NCI-H345 treated with DMSO at 0.1 percent for 48 hours (cell line): ENCODE measurements around the gene IRF4.

Experiments used
- DNase-seq: peaks from one replicate; lab custom pipeline; 2025; ENCODE audit not compliant: unreplicated experiment; lab: John Stamatoyannopoulos, UW

Gene IRF4

DNA sequence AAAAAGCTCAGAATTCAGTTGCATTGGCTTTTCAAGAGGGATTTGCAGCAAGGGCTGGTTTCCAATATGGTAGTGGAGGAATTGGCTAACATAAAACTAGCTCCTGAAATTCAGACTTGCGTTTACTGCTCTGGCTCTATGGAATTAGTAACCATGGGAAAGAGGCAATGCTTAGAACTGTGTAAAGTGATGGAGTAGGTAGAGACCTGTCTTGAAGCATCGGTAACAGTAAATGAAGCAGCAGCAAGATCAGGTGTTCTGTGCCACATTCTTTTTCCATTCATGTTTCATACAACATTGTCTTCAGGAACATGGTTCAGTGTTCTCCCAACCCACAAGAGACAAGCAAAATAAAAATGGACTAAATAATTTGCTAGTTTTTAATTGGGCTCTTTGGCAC lies 6.5 kb downstream of the IRF4 start:
- no peak for DNase-seq

DNA sequence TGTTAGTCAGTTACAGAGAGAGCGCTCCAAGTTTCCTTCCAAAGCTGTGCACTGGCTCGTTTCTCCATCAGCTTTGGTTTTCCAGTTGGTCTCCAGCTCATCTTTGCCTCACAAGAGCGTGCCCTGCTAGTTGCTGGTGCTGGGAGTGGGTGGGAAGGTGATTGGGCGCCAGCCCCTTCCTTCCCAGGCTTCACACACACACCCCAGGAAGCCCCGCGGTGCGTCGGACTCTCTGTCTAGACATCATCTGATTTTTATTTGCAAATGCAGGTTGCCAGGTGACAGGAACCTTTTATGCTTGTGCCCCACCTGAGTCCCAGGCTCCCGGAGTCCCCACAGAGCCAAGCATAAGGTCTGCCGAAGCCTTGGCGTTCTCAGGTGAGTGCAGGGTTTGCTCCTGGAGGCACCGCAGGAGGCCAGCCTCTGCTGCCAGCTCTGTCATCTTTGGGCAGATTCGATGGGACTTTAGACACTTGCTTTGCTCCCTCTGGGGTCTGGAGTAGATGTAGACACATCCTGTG lies 7.1 kb downstream of the IRF4 start:
- no peak for DNase-seq

DNA sequence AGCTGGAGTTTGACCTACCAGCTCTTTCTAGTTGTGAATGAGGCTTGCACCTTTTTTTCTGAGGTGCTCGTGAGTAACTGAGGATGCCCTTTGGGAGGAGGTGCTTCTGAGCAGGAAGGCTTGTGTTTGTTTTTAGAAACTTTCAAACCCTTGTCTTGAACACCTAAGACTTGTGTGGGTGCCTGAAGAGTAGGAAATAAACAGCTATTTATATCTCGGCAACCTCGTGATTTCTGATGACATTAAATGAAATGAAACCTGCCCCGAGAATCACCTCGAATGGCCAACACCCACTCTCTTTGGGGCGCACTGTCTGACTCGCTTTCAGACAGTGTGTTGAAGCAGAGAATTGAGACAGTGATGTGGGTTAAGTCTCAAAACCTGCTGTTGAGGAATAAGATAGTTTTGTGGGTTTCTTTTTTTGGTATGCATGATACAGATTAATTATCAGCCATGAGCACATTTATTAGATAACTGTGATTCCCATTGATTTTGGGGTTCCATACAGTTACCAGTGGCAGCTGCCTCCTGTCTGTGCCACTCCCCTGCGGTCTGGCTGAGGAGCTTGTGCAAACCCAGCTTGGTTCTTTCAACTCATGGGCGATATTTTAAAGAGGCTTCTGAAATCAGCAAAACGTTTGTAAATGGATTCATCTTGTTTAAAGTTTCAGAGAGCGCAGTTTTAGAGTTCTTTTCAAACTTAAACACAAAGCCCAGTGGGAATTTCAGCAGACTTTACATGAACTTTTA lies 8.4 kb downstream of the IRF4 start:
- DNase-seq = no peak

DNA sequence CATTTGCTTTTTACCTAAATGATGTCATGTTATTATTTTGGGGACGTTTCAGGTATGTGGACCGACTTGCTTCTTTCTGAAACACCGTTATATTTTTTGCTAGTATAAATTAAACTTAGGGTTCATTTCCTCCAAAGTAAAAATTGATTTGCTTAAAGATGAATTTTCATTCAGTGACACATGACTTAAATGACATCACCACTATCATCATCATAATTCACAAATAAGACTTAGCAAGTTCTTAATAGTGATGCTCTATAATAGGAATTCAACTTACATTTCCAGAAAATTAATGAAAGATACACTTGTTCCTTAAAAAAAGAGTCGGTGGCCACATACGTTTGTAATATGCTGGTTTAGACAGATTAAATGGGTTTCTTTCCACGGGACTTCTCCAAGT lies 9.3 kb downstream of the IRF4 start:
- no peak for DNase-seq

DNA sequence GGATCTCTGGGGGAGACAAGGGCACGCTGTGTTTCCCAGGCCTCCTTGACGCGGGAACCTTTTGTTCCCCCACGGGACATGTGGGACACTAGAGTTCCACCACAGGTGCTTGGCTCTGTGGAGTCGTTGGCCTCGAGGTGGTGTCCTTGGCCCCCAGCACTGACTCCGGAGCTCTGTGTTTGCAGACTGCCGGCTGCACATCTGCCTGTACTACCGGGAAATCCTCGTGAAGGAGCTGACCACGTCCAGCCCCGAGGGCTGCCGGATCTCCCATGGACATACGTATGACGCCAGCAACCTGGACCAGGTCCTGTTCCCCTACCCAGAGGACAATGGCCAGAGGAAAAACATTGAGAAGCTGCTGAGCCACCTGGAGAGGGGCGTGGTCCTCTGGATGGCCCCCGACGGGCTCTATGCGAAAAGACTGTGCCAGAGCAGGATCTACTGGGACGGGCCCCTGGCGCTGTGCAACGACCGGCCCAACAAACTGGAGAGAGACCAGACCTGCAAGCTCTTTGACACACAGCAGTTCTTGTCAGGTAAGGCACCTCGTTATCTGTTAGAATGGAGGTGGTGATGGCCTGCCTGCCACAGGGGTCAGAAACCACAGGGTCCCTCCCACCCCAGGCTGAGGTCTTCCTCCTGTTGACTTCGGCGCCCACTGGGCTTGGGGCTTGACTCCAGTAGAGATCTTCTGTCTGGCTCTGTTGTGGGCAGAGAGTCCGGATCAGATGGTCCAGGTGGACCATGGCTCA lies 9.9 kb downstream of the IRF4 start:
- DNase-seq = no peak

DNA sequence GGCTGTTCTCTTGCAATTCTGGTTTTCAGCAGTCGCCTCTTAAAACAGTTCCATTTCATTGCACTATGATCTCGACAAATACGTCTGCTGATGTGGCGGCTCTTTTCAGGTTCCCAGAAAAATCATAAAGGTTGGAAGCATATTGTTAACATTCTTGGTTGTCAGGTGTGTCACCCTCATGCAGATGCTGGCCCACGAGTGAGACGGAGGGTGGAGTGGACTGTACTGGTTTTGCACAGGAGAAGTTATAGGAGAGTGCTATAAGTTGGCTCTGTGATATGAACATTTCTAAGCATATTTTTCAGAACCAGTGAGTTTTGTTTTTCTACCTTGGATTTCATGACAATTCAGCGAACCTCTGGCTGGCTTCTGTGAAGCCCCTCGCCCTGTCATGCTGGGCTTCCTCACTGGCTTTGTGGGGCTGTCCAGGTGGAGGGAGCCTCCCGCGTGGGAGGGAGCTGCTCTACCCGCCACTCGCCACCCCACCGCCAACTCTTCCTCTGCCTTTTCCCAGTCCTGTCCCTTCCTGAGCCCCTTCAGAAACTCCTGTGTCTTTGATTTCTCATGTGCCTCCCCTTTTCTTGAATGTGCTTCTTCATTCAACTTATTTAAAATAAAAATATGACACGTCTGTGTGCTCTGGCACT lies 10.6 kb downstream of the IRF4 start:
- no peak for DNase-seq

DNA sequence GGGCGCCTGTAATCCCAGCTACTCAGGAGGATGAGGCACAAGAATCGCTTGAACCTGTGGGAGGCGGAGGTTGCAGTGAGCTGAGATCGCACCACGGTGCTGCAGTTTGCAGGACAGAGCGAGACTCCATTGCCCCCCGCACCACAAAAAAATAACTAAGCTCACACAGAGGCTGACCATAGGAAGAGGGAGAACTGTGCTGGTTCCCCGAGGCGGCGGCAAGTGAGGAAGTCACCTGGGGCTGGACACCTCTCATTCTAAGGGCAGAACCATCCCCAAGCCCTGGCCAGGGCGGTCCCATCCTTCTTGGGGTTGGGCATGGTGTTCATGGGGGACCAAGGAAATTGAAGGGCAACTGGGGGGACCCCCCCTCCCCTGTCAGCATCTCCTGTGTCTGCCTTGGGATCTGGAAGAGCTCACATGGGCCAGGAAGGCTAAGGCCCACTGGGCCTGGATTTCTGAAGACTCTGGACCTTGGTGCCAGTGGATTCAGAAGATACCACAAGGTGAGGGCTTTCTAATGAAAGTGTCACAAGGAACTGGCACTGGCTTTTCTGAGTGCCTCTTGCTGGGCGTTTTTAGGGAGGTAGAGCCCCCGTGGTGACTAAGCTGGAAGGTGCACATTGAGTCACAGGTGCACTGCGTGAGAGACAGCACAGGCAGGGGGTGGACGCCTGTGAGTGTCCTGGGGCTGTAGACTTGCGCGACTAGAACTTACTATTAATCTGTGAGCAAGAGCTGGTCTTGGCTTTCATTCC lies 11.5 kb downstream of the IRF4 start:
- DNase-seq = no peak

DNA sequence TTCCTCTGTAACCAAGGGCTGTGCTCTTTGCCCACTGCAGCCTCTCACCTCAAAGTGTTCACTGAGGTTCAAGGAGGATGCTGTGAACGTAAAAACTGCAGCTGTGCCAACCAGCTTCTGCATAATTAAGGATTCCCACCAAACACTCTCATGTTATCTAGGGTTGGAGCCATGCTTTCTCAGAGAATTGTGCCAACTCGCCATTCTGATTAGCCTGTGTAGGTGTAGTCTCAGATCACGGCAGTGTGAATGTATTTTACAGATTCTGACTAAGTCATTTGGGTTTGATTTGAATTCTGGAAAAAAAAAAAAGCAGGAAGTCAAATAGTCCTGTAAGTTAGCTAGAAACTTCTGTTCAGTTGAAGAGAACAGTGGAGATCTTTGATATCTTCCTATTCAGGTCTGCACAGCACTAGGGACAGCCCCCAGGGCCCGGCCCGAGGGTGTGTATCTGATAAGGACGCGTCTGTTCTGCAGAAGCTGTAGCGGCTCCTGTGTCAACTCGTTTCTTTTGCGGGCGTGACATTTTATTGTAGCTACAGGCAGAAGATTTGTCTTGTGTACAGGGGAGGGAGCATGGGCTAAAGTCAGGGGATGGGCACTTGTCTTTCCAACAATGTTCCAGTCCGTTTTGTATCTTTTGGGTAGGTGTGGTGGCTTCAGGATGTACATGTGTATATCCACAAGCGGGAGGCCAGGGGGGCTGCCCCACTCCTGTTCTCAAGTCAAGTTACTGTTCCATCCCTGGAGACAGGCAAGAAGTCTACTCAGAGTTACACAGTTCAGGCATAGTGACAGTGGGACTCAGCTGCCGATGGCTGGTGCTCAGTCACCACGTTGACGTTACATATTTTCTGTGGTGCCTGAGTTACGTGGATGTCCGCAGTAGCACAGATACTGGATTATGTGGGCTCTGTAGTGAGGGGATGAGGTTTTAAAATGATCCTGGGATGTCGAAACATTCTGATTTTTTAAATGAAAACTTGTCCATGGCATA lies 12.4 kb downstream of the IRF4 start:
- no peak for DNase-seq

DNA sequence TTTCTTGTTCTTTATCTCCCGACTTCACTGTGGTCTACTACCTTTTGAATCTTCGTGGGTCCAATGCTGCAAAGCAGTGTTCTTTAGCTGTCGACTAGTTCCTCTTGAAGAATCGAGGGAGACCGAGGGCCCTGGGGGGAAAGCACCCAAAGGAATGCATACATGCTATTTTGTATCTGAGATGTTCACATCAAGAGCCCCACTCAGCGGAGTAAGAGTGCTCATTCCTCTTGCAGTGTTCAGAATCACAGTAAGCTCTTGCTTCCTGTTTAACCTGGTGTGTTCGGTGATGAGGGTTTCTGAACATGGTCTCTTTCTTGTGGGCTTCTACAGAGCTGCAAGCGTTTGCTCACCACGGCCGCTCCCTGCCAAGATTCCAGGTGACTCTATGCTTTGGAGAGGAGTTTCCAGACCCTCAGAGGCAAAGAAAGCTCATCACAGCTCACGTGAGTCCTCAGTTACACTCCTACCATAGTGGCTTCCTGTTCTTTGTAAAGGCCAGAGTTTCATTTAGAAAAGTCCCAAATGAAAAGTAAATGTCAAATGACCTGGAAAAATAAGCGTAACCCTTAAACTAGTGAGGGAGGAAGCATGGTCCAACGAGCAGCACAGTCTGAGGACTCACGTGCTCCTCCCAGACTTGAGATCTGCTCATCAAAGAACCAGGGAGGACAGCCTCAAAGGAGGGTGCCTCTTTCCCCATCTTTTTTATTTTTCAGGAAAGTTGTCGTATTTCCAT lies 13.3 kb downstream of the IRF4 start:
- DNase-seq = no peak

DNA sequence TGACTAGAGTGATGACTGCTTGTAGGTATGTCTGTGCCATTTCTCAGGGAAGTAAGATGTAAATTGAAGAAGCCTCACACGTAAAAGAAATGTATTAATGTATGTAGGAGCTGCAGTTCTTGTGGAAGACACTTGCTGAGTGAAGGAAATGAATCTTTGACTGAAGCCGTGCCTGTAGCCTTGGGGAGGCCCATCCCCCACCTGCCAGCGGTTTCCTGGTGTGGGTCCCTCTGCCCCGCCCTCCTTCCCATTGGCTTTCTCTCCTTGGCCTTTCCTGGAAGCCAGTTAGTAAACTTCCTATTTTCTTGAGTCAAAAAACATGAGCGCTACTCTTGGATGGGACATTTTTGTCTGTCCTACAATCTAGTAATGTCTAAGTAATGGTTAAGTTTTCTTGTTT lies 16.6 kb downstream of the IRF4 start:
- DNase-seq = no peak

DNA sequence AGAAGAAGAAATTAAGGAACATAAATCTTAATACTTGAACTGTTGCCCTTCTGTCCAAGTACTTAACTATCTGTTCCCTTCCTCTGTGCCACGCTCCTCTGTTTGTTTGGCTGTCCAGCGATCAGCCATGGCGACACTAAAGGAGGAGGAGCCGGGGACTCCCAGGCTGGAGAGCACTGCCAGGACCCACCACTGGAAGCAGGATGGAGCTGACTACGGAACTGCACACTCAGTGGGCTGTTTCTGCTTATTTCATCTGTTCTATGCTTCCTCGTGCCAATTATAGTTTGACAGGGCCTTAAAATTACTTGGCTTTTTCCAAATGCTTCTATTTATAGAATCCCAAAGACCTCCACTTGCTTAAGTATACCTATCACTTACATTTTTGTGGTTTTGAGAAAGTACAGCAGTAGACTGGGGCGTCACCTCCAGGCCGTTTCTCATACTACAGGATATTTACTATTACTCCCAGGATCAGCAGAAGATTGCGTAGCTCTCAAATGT lies 17.1 kb downstream of the IRF4 start:
- no peak for DNase-seq

DNA sequence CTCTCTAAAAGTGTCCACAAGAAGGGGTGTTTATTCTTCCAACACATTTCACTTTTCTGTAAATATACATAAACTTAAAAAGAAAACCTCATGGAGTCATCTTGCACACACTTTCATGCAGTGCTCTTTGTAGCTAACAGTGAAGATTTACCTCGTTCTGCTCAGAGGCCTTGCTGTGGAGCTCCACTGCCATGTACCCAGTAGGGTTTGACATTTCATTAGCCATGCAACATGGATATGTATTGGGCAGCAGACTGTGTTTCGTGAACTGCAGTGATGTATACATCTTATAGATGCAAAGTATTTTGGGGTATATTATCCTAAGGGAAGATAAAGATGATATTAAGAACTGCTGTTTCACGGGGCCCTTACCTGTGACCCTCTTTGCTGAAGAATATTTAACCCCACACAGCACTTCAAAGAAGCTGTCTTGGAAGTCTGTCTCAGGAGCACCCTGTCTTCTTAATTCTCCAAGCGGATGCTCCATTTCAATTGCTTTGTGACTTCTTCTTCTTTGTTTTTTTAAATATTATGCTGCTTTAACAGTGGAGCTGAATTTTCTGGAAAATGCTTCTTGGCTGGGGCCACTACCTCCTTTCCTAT lies 17.9 kb downstream of the IRF4 start:
- no peak for DNase-seq

DNA sequence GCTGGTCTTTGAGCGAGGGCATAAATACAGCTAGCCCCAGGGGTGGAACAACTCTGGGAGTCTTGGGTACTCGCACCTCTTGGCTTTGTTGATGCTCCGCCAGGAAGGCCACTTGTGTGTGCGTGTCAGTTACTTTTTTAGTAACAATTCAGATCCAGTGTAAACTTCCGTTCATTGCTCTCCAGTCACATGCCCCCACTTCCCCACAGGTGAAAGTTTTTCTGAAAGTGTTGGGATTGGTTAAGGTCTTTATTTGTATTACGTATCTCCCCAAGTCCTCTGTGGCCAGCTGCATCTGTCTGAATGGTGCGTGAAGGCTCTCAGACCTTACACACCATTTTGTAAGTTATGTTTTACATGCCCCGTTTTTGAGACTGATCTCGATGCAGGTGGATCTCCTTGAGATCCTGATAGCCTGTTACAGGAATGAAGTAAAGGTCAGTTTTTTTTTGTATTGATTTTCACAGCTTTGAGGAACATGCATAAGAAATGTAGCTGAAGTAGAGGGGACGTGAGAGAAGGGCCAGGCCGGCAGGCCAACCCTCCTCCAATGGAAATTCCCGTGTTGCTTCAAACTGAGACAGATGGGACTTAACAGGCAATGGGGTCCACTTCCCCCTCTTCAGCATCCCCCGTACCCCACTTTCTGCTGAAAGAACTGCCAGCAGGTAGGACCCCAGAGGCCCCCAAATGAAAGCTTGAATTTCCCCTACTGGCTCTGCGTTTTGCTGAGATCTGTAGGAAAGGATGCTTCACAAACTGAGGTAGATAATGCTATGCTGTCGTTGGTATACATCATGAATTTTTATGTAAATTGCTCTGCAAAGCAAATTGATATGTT lies 19.2 kb downstream of the IRF4 start:
- no peak for DNase-seq

DNA sequence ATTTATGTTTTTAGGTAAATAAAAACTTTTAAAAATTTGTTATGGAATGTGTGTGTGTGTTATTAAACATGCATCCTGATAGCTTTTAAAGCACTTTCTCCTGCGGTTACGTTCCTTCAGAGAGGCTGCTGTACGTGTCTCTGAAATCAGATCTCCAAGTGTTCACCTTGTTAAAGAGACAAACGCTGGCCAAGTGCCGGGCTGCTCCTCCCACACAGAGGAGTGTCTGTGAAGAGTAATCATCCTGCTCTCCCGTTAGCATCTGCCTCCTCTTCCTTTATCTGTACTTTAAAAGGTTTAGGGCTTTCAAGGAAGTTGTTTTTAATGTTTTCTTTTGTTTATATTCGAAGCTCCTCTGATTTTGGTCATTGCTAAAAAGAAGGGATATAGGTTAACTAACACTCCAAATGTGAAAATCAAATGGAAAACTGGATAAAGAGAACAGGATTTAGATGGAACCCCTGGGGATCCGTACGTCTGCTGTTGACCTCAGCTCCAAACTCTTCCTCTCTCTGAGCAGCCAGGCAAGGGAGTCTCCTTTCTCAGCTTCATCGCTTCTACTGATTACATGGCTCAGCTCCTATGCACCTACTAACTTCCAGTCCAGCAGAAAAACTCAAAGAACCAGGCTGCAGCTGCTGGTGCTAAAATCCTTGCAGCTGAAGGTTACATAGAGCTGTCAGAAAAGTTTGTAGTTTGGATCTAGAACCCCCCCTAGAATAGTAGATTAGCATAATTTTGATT lies 20.0 kb downstream of the IRF4 start:
- DNase-seq = no peak

DNA sequence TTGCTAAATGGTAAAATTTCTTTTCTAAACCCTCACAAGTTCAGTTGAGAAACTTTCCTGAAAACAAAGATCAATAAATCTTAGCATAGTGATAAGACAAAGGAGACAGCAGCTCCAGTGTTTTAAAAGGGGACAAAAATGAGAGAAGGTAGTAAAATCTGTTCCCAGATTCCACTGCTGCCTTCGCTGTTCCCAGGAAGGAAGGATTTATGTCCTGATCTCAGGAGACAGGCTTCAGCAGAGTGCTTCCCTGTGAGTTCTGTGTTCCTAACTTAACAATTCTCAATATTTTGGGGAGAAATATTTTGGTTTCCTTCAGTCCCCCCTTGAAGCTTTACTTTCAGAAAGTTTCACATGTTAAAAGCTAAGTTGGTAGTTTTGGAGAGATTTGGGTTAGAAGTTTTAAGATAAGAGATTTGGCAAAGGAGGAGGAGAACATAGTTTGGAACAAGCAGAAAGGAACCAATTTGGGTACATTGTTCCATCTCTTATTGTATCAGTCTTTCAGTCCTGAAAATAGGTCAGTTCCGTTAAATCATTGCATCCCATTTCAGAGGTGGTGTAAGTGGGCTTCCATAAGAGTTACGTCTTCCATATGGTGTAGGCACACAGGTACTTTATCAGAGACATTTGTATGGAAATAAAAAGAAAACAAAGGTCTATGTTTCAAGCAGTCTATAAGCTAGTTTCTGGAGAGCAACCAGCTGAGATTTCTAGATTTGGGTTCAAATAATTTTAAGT lies 20.8 kb downstream of the IRF4 start:
- DNase-seq = no peak

DNA sequence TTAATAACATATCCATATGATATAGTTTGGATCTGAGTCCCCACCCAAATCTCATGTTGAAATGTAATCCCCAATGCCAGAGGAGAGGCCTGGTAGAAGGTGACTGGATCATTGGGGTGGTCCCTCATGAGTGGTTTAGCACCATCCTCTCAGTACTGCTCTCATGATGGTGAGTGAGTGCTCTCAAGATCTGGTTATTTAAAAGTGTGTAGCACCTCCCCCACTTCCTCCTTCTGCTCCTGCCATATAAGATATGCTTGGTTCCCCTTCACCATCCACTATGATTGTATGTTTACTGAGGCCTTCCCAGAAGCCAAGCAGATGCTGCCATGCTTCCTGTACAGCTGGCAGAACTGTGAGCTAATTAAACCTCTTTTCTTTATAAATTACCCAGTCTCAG lies 22.9 kb downstream of the IRF4 start:
- DNase-seq = no peak
